DMS 273 (cell line): ENCODE results near the gene FOXE3.
A peak's percentile ranks its signal among the peaks of the same experiment; 100 is the strongest.

Source experiments
- DNase-seq: peaks from one replicate; lab custom pipeline; 2025; ENCODE audit not compliant: unreplicated experiment; lab: John Stamatoyannopoulos, UW

FOXE3 gene

GRCh38 chr1:47415728-47416318, at the start of gene FOXE3:
FOXE3 (plus strand) TSS chr1:47416285; CDS start chr1:47416316, 31 bp downstream.
- no peak for DNase-seq

GRCh38 chr1:47367651-47368050, 48.4 kb upstream of the FOXE3 start:
- no peak for DNase-seq

GRCh38 chr1:47371016-47371517, 45.0 kb upstream of the FOXE3 start:
- DNase-seq: no peak

- DNase-seq: no peak
Observed at GRCh38 chr1:47374501-47374900, 41.6 kb upstream of the FOXE3 start.

GRCh38 chr1:47378147-47378546, 37.9 kb upstream of the FOXE3 start:
- DNase-seq: no peak

- DNase-seq: no peak
Observed at GRCh38 chr1:47380699-47381098, 35.4 kb upstream of the FOXE3 start.

GRCh38 chr1:47382399-47382983, 33.6 kb upstream of the FOXE3 start:
- DNase-seq: no peak

GRCh38 chr1:47384083-47384482, 32.0 kb upstream of the FOXE3 start:
- no peak for DNase-seq

GRCh38 chr1:47385020-47385419, 31.1 kb upstream of the FOXE3 start:
- no peak for DNase-seq

GRCh38 chr1:47386268-47386667, 29.8 kb upstream of the FOXE3 start:
- DNase-seq: no peak

- DNase-seq: peak; percentile 19
Observed at GRCh38 chr1:47388030-47388890, 27.8 kb upstream of the FOXE3 start.

GRCh38 chr1:47388891-47389238, 27.2 kb upstream of the FOXE3 start:
- DNase-seq: peak; percentile 82

- no peak for DNase-seq
Observed at GRCh38 chr1:47389731-47390130, 26.4 kb upstream of the FOXE3 start.

GRCh38 chr1:47390843-47391242, 25.2 kb upstream of the FOXE3 start:
- no peak for DNase-seq

GRCh38 chr1:47393141-47393540, 22.9 kb upstream of the FOXE3 start:
- DNase-seq: peak; percentile 22

- DNase-seq: no peak
Observed at GRCh38 chr1:47395433-47395832, 20.7 kb upstream of the FOXE3 start.

GRCh38 chr1:47396671-47397196, 19.4 kb upstream of the FOXE3 start:
- DNase-seq: no peak

- DNase-seq: no peak
Observed at GRCh38 chr1:47399138-47399845, 16.8 kb upstream of the FOXE3 start.

GRCh38 chr1:47399846-47400155, 16.3 kb upstream of the FOXE3 start:
- no peak for DNase-seq

- DNase-seq: no peak
Observed at GRCh38 chr1:47401761-47402160, 14.3 kb upstream of the FOXE3 start.

GRCh38 chr1:47402591-47402990, 13.5 kb upstream of the FOXE3 start:
- DNase-seq: no peak
